Posterior cingulate gyrus (tissue), 11 donors: ENCODE results near the gene AFF2.

ENCODE experiments used
- DNase-seq, 10 donors: peaks; one replicate each; pipeline versions ENCODE4 v3.0.0 to v3.0.0-alpha.2; 2020 to 2021; ENCODE audit warnings: mixed read lengths in 3 of 10
- intact Hi-C: fragments of 100-400 bp; cut with DNase I; formaldehyde crosslinking; loops from one replicate; pipeline ENCODE4 v1.15.1; 2023

The AFF2 gene

GRCh38 chrX:148577741-148578140 is 77.3 kb downstream of the AFF2 start:
- DNase-seq: peak in 4 of 10 donors; percentile 2 to 71 (median 62)
- intact Hi-C loops: no loop called here

DNA sequence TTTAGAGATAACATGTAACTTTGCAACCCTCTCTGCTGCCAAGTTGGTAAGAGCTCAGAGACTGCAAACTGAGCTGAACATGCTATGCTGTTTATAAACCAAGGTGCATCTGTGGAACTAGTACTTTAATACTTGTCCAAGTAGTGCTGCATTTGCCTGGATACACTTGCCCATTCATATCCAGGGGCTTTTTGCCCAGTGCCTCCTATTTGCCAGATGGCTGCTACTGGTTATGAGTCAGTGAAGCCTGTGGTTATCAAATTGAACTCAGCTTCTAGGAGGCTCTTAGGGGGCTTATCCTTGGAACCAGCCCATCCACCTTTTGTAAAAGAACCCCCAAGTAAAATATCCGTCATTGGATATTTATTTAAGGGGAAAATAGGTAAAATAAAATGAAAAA is 79.6 kb downstream of the AFF2 start:
- no peak for DNase-seq
- intact Hi-C loops: no loop called here

DNA sequence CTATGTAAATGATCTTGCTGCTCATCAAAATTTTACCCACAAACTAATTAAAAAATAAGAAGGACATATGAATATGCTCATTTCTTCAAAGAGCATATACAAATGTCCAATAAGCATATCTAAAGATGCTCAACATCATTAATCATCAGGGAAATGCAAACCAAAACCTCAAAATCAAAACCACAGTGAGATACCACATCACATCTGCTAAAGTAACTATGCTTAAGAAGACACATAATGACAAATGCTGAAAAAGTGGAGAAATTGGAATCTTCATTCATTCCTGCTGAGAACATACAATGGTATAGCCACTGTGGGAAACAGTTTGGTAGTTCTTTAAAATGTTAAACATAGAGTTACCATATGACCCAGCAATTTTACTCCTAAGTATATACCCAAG is 81.9 kb downstream of the AFF2 start:
- DNase-seq: no peak
- intact Hi-C loops: no loop called here

GRCh38 chrX:148588649-148589310 is 88.4 kb downstream of the AFF2 start:
- intact Hi-C loops: no loop called here
- no peak for DNase-seq

- DNase-seq: peak in 1 of 10 donors; percentile 38
- intact Hi-C loops: no loop called here
These were observed 92.2 kb downstream of the AFF2 start for GRCh38 chrX:148592595-148592994.

- DNase-seq: no peak
- intact Hi-C loops: no loop called here
These were observed 92.7 kb downstream of the AFF2 start for GRCh38 chrX:148593146-148593545.

- DNase-seq: no peak
- intact Hi-C loops: no loop called here
These were observed 93.6 kb downstream of the AFF2 start for GRCh38 chrX:148593987-148594386.

GRCh38 chrX:148599404-148599803 is 99.0 kb downstream of the AFF2 start:
- DNase-seq: no peak
- intact Hi-C loops: no loop called here

DNA sequence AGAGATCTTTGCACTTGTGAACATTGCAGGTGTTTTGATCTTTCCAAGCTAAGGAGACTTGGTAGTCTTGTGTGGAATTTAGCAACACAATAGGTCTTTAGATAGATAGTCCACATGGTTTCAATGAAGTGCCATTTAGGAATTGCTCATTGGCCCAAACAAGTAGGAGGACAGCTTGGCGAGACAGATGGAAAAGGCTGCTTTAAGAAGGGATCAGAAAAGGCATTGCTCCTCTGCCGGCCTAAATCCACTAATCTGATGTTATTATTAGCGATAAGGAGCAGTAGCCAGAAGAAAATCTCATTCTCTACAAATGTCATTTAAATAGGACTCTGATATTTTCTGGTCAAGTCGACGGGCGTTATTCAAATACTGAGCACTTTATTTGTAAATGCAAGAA is 99.7 kb downstream of the AFF2 start:
- no peak for DNase-seq
- intact Hi-C loops: no loop called here

GRCh38 chrX:148600581-148600980 is 100.2 kb downstream of the AFF2 start:
- DNase-seq: peak in 2 of 10 donors; percentile 11 to 72
- intact Hi-C loops: no loop called here

- no peak for DNase-seq
- intact Hi-C loops: no loop called here
These were observed 100.6 kb downstream of the AFF2 start for GRCh38 chrX:148601034-148601433.

GRCh38 chrX:148609515-148610327 is 109.3 kb downstream of the AFF2 start:
- DNase-seq: no peak
- intact Hi-C loops: no loop called here

DNA sequence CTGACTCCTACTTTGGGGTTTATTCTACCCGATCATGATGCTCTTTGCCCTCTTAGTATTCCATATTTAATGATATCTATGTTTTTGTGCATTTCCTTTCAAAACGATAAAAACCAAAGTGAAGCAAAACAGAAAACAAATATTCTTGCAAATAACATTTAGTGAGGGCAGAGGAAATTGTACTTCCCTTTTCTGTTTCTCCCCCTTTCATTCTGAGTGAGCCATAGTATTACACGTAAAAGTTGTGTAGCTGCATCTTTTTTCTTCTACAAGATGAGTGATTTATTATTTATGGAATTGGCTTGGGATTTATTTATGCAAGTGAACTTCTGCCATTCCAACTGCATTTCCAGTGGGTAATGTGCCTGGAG is 109.9 kb downstream of the AFF2 start:
- no peak for DNase-seq
- intact Hi-C loops: no loop called here

DNA sequence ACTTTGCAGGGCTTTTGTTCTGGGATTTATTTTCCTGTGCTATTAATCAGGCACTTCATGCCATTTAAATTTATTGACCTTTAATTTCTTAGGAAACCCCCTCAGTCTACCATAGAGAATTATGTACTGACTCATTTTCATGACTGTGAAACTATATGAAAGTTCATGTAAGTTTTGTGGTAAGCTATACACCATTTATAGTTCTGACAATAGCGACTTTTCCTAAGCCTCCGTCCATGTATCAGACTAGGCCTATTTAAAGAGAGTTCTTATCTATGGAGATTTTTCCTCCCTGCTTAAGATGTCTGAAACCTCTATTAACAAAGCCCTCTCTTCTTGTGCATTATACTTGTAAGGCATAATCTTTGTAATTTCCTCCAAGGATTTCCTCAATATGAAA is 111.6 kb downstream of the AFF2 start:
- intact Hi-C loops: no loop called here
- no peak for DNase-seq

DNA sequence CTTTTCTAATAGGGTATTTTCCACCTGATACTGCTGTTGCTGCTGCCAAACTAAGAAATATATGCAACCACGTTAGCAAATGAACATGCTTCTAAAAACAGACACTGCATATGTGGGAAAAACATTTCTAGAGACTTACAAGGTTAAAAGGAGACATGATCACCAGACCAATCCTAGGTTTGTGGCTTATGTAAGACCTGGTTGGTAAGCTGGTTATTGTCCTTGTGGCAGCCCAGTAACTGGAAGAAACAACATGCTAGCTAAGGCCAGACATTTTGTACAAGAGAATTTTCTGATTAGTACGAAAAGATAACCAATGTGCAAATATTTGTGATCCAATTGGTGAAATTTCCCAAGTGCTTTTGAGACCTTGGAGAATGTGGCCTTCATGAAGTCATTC is 112.0 kb downstream of the AFF2 start:
- no peak for DNase-seq
- intact Hi-C loops: no loop called here

GRCh38 chrX:148613636-148614035 is 113.2 kb downstream of the AFF2 start:
- no peak for DNase-seq
- intact Hi-C loops: no loop called here

DNA sequence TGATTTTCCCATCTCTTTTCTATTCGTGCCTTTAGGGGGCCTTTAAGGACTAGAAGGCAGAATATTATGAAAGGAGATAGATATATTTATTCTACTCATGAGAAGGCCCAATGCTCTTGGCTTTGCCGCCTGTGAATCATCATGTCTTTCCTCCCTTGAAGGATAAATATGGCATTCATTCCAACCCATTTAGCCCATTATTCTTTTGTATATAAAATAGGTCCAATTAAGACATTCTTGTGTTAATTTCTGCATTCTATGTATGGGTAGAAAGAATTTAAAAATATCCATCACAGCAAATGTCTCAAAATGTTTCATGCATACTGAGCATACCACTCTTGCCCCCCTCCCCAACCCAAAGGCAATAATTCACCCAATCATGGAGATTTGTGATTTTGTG is 115.1 kb downstream of the AFF2 start:
- intact Hi-C loops: no loop called here
- no peak for DNase-seq

GRCh38 chrX:148618470-148619445 is 118.3 kb downstream of the AFF2 start:
- intact Hi-C loops: no loop called here
- no peak for DNase-seq

- intact Hi-C loops: no loop called here
- DNase-seq: no peak
These were observed 119.6 kb downstream of the AFF2 start for GRCh38 chrX:148620023-148620422.

GRCh38 chrX:148624951-148625474 is 124.6 kb downstream of the AFF2 start:
- intact Hi-C loops: no loop called here
- no peak for DNase-seq

- intact Hi-C loops: no loop called here
These were observed 128.2 kb downstream of the AFF2 start for GRCh38 chrX:148628621-148629020.

More at GRCh38 chrX:148628621-148629020, 128.2 kb downstream of the AFF2 start:
- DNase-seq: no peak
